ENCODE results near the gene JAZF1.

Gene JAZF1

GRCh38 chr7:27793780-27794179, 386.8 kb downstream of the JAZF1 start:
- H3K4me3 ChIP-seq (ENCODE audit: low read depth, low read length) = no peak overlapping the region
- TF ChIP-seq CTCF (conservative IDR thresholded peaks at IDR 0.05; ENCODE audit: low read depth, low read length) = no peak
- peak; percentile 56 for DNase-seq (ENCODE audit: low read depth)

GRCh38 chr7:27788437-27788836, 392.2 kb downstream of the JAZF1 start:
- no peak for TF ChIP-seq CTCF (conservative IDR thresholded peaks at IDR 0.05; ENCODE audit: low read depth, low read length)
- H3K4me3 ChIP-seq (ENCODE audit: low read depth, low read length) = no peak overlapping the region
- DNase-seq (ENCODE audit: low read depth) = no peak

- no peak overlapping the region for H3K4me3 ChIP-seq (ENCODE audit: low read depth, low read length)
- DNase-seq (ENCODE audit: low read depth) = peak; percentile 69
- peak; percentile 61 for TF ChIP-seq CTCF (conservative IDR thresholded peaks at IDR 0.05; ENCODE audit: low read depth, low read length)
These were observed 396.1 kb downstream of the JAZF1 start for GRCh38 chr7:27784399-27785053.

- no peak for DNase-seq (ENCODE audit: low read depth)
- TF ChIP-seq CTCF (conservative IDR thresholded peaks at IDR 0.05; ENCODE audit: low read depth, low read length) = no peak
- no peak overlapping the region for H3K4me3 ChIP-seq (ENCODE audit: low read depth, low read length)
These were observed 397.7 kb downstream of the JAZF1 start for GRCh38 chr7:27782849-27783248.

- DNase-seq (ENCODE audit: low read depth) = no peak
- no peak overlapping the region for H3K4me3 ChIP-seq (ENCODE audit: low read depth, low read length)
- TF ChIP-seq CTCF (conservative IDR thresholded peaks at IDR 0.05; ENCODE audit: low read depth, low read length) = no peak
These were observed 399.4 kb downstream of the JAZF1 start for GRCh38 chr7:27781188-27781587.

Data from choroid plexus epithelial cell (primary cell).